Epithelial cell of esophagus (primary cell): ENCODE data around the gene ICOS.

ENCODE experiments used
- DNase-seq: peaks from one replicate; pipeline ENCODE4 v3.0.0; 2010; ENCODE audit warnings: low read depth
- H3K4me3 ChIP-seq: 2 replicates; pipeline ENCODE4 v1.5.1; 2011; ENCODE audit warnings: mild to moderate bottlenecking, low read length, control low read depth
- TF ChIP-seq, protein P1 (sequence below): IDR thresholded peaks from 2 replicates; pipeline ENCODE4 v1.5.1; 2011; ENCODE audit warnings: low read depth, mild to moderate bottlenecking, low read length, control low read depth, inconsistent platforms; ENCODE audit not compliant: insufficient read depth; ENCODE audit errors: missing control alignments

The ICOS gene

DNA sequence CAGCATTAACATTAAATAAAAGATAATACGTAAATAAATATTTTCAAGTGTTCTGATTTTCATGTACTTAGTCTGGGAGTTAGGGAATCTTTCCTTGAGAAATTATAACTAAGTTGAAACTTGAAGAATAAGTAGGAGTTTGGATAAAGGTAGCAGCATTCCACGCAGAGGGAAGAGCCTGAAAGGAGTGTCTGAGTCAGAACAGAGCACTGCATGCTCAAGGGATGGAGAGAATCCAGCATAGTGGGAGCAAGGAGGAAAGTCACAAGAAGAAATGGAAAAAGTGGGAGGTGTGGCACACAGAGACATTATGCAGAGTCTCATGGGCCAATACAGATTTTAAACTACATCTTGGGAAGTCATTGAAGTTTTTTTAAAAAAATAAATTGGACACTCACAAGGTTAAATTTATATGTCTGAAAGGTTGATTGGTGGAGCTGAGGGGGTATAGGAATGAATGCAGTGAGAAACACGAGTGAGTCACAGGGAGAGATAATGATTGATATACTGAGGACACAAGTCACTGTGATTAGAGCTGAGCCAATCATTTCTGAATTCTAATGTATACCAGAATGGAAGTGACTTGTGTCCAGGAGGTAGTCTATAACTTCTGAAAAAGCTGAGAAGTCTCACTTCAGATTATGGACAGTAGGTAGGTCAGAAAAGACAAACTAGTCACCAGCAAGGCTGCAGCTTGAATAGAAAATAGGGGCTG is 66.9 kb downstream of the ICOS start:
- no peak overlapping the region for H3K4me3 ChIP-seq
- DNase-seq, result no peak
- TF ChIP-seq, protein P1, sequence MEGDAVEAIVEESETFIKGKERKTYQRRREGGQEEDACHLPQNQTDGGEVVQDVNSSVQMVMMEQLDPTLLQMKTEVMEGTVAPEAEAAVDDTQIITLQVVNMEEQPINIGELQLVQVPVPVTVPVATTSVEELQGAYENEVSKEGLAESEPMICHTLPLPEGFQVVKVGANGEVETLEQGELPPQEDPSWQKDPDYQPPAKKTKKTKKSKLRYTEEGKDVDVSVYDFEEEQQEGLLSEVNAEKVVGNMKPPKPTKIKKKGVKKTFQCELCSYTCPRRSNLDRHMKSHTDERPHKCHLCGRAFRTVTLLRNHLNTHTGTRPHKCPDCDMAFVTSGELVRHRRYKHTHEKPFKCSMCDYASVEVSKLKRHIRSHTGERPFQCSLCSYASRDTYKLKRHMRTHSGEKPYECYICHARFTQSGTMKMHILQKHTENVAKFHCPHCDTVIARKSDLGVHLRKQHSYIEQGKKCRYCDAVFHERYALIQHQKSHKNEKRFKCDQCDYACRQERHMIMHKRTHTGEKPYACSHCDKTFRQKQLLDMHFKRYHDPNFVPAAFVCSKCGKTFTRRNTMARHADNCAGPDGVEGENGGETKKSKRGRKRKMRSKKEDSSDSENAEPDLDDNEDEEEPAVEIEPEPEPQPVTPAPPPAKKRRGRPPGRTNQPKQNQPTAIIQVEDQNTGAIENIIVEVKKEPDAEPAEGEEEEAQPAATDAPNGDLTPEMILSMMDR, result no peak

DNA sequence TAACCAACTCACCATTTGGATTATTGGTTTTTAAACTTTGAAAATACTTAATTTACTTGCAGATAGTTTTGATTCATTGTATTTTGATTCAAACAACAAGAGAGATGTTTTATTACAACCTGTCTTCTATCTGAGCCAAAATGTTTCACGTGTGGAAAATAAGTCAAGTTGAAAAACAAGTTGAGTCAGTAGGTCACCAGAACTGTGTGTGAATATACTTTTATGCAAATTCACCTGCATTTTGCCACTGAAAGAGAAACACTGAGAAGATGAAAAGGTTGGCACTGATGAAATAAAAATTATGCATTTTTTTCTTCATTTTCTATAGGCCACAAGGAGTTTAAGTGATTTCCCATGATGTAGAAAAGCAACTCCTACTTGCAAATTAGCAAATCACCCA is 68.3 kb downstream of the ICOS start:
- TF ChIP-seq, protein P1, result no peak
- peak; percentile 20 for DNase-seq

DNA sequence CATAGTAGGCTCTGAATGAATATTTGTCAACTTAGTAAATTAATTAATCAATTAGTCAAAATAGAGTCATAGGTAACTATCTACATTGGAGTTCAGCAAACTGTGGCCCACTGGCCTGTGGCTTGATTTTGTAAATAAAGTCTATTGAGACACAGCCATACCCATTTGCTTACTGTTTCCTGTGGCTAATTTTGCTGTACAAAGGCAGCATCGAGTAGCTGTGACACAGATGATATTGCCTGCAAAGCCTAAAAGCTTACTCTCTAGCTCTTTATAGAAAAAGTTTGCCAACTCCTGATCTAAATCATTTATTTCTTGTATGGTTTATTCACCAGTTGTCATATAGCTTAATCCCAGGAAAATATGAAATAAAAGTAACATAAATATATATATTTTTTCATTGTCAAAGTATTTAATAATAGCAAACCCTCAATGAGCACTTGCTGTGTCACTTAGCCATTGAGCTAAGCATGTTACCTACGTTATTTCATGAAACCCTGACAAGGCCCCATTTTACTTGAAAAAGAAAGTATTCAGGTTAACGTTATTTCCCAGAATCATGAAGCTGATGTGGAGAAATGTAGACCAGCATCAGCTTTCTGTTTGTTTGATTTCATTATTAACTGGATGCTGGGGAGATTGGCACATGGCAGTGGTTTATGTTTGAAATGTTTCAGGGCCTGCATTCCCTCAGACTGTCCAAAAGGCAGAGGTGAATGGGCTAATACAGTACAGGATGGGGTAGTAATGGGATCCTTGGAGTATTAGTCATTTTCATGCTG is 69.6 kb downstream of the ICOS start:
- H3K4me3 ChIP-seq, result no peak overlapping the region
- DNase-seq, result no peak
- TF ChIP-seq, protein P1, result no peak

More for the DNA sequence above, 68.3 kb downstream of the ICOS start:
- H3K4me3 ChIP-seq, result no peak overlapping the region

DNA sequence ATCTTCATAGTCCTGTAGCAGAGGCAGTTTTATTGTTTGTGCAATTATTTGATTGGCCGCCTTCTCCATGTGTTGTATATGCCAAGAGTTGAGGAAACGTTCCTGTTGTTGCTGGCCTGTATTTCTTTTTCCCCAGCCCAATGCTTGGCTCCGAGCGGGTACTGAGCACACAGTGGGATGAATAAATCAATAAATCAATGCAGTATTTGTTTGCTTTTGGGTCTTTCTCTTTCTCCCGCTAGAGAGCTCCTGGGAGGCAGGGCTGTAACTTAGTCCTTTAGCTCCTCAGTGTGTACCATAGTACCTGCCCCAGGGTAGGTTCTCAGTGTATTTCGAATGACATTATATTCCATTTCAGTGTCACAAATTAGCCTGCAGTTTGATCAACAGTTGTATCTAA is 71.8 kb downstream of the ICOS start:
- TF ChIP-seq, protein P1, result no peak
- no peak overlapping the region for H3K4me3 ChIP-seq
- DNase-seq, result no peak

DNA sequence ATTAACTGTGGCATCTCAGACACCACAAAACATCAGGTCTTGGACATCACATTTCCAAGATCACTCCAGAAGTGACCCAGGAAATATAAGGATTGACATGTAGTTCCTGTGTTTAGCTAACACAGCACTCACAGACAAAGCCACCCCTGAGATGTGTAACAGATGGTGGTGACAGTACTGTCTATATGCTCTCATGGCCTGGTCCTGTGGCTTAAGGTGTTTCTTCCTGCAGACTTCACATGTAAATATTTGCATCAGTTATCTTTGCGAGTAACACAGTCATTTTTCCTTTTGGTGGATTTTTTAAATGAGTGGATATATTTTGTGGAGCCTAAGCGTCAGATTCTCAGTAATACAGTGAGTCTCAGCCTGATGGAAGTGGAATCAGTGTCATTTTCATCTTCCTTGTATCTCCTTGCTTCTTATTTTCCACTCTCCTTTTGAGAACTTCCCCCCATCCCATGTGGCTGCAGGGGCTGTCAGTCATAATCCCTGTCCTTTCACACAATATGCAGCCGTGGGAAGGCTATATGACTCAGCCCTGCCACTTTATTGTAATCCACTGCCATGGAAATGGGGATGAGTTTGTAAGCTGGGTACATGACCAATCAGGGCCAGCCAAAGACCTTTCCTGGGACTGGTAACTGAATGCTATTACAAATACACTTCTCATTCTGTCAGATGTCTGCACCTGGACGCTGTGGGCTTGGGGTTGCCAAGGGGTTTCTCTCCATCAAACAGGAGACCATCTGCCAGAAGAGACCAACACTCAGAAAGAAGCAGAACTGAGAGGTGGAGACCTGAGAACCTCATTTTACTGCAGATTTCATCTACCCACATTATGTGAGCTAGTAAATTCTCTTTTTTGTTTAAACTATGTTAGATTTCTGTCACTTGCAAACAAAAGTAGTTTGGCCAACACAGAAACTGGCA is 74.3 kb downstream of the ICOS start:
- TF ChIP-seq, protein P1, result no peak
- H3K4me3 ChIP-seq, result no peak overlapping the region
- DNase-seq, result peak; percentile 70
